Chondrocyte (in vitro differentiated cells): ENCODE data around the gene P3H1. TPM values are rescaled to one million over a fixed set of nuclear protein-coding genes. Genes with fewer than 3 reads are reported as not detected.

Experiments used
- DNase-seq: peaks from one replicate; pipeline ENCODE4 v3.0.0; 2021; ENCODE audit warnings: mixed read lengths, low spot score
- H3K27ac Mint-ChIP-seq: one replicate; pipeline ENCODE4 v1.8.0; 2021; ENCODE audit warnings: mild to moderate bottlenecking, moderate library complexity, mixed read lengths; ENCODE audit not compliant: unreplicated experiment
- H3K27me3 Mint-ChIP-seq: 2 replicates; pipeline ENCODE4 v1.8.0; 2021; ENCODE audit warnings: low read depth, mixed read lengths
- H3K36me3 Mint-ChIP-seq: 2 replicates; pipeline ENCODE4 v1.8.0; 2021; ENCODE audit warnings: low read depth, mixed read lengths
- H3K4me1 Mint-ChIP-seq: 2 replicates; pipeline ENCODE4 v1.8.0; 2021; ENCODE audit warnings: low read depth, mild to moderate bottlenecking, mixed read lengths
- H3K4me3 Mint-ChIP-seq: one replicate; pipeline ENCODE4 v1.8.0; 2021; ENCODE audit warnings: mild to moderate bottlenecking, moderate library complexity, mixed read lengths; ENCODE audit not compliant: unreplicated experiment
- H3K9me3 Mint-ChIP-seq: 2 replicates; pipeline ENCODE4 v1.8.0; 2021; ENCODE audit warnings: low read depth, mixed read lengths
- total RNA-seq: library from RNA; stranded (reverse); gene quantifications from 3 replicates; pipeline ENCODE4 v1.2.1, GENCODE V29; 2021
- TF ChIP-seq, protein P1 (sequence below): fragments of 200-600 bp; sonication (generic); IDR thresholded peaks from 2 replicates; pipeline ENCODE4 v1.5.0; 2021; ENCODE audit warnings: antibody characterized with exemption, mild to moderate bottlenecking, moderate library complexity

The P3H1 gene
- total RNA-seq, 1 donor from 2014 or later = 278 TPM

GRCh38 chr1:42741706-42742105 lies 25.1 kb downstream of the P3H1 start:
- Mint-ChIP-seq H3K4me1 (peaks cover 16% of the 10 kb centered on the region), H3K36me3 (peaks cover 7% of the 10 kb centered on the region), H3K4me3 (no peak overlapping the region), H3K27ac (no peak overlapping the region), H3K27me3 (no peaks in the 10 kb centered on the region), H3K9me3 (no peaks in the 10 kb centered on the region)
- TF ChIP-seq, protein P1, sequence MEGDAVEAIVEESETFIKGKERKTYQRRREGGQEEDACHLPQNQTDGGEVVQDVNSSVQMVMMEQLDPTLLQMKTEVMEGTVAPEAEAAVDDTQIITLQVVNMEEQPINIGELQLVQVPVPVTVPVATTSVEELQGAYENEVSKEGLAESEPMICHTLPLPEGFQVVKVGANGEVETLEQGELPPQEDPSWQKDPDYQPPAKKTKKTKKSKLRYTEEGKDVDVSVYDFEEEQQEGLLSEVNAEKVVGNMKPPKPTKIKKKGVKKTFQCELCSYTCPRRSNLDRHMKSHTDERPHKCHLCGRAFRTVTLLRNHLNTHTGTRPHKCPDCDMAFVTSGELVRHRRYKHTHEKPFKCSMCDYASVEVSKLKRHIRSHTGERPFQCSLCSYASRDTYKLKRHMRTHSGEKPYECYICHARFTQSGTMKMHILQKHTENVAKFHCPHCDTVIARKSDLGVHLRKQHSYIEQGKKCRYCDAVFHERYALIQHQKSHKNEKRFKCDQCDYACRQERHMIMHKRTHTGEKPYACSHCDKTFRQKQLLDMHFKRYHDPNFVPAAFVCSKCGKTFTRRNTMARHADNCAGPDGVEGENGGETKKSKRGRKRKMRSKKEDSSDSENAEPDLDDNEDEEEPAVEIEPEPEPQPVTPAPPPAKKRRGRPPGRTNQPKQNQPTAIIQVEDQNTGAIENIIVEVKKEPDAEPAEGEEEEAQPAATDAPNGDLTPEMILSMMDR = no peak
- DNase-seq = no peak

DNA sequence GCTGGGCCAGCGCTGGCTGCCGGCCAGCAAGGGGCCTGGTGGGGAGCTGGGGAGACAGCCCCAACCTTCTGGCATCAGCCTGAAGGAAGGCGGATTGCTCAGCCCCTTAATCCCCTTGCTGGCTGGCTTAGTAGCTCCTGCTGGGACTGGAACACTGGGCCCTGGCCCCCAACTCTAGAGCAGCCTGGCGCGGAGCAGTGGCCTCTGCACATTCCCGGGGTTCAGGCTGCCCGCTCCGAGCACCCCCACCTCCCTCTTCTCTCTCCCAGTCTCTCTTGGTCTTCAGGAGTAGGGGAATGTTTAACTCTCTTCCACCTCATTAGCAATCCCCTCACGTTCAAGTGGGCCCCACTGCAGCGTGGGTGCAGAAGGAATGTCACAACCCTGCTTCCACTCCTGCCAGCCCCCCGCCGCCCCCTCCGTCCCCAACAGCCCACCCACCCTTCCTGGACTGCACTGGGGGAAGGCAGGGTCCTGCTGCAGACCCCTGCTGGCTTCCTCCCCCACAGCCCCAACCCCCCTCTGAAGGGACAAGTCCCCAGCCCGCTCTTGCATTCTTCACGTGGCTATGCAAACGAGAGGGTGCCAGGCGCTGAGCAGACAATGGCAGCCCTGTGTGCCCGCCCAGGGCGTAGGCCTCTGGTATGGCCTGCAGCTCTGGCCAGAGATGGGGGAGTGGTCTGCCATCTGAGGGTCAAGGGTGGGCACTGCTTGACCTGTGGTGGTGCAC lies 25.8 kb downstream of the P3H1 start:
- TF ChIP-seq, protein P1 = no peak
- Mint-ChIP-seq H3K36me3 (peaks cover 2% of the 10 kb centered on the region), H3K9me3 (no peaks in the 10 kb centered on the region), H3K27ac (no peak overlapping the region), H3K27me3 (no peaks in the 10 kb centered on the region), H3K4me3 (no peak overlapping the region), H3K4me1 (peaks cover 16% of the 10 kb centered on the region)
- no peak for DNase-seq

- H3K4me3 Mint-ChIP-seq = no peak within 1 kb of the TSS
- H3K4me1 Mint-ChIP-seq = peaks cover 16% of the 10 kb centered on the region
- DNase-seq = no peak
- H3K36me3 Mint-ChIP-seq = no peaks in the 10 kb centered on the region
- no peaks in the 10 kb centered on the region for H3K9me3 Mint-ChIP-seq
- TF ChIP-seq, protein P1 = no peak
- H3K27me3 Mint-ChIP-seq = no peaks in the 10 kb centered on the region
- no peak within 1 kb of the TSS for H3K27ac Mint-ChIP-seq
Measured at GRCh38 chr1:42739753-42740700, 26.8 kb downstream of the P3H1 start, which contains the start of gene CLDN19. TSS of gene CLDN19 (minus strand) at chr1:42740236. CDS start at chr1:42740063, 173 bp downstream.

- TF ChIP-seq, protein P1 = no peak
- H3K36me3 Mint-ChIP-seq = no peaks in the 10 kb centered on the region
- peaks cover 15% of the 10 kb centered on the region for H3K4me1 Mint-ChIP-seq
- no peak for DNase-seq
- no peak overlapping the region for H3K4me3 Mint-ChIP-seq
- no peaks in the 10 kb centered on the region for H3K9me3 Mint-ChIP-seq
- H3K27ac Mint-ChIP-seq = no peak overlapping the region
- no peaks in the 10 kb centered on the region for H3K27me3 Mint-ChIP-seq
Measured at GRCh38 chr1:42738678-42739226, 28.1 kb downstream of the P3H1 start.
